ENCODE results near the gene LGI2. TPM values are rescaled to one million over a fixed set of nuclear protein-coding genes. Genes with fewer than 3 reads are reported as not detected.
"Not testable (repeated sequence)": the region's sequence is repeated elsewhere in the genome, so short reads cannot be mapped to it uniquely, and the experiment has no call there.

LGI2 gene
- total RNA-seq, 3 donors from 2014 or later = 0.33 to 2.2 (median 1.2) TPM

DNA sequence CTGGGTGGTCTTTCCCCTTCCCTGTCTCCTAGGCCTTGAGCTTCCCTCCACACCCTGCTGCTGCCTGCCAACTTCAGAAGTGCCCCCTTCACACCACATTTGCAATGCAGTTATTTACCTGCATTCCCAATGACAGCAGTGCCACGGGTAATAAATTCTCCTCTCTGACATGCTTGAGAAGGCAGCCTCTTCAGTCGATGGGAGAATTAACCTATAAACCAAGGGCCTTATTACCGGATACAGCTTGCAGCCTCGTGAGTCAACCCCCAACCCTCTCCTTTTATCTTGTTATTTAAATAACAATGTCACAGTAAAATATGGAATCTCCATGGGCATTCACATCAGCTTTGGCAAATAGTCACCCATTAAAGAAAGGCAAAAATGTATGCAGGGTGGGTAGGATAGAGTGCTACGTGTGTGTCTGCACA lies 34.7 kb upstream of the LGI2 start:
- no peak overlapping the region for H3K4me3 ChIP-seq
- no peaks in the 10 kb centered on the region for H3K4me1 ChIP-seq
- no peaks in the 10 kb centered on the region for H3K27me3 ChIP-seq
- intact Hi-C loops (cut with DNase I; ENCODE audit: low total_unique reads) = no loop called here
- no peaks in the 10 kb centered on the region for H3K9me3 ChIP-seq
- no peaks in the 10 kb centered on the region for H3K36me3 ChIP-seq
- TF ChIP-seq POLR2A (IDR thresholded peaks at IDR 0.05) (no peak), POLR2AphosphoS5 (IDR thresholded peaks at IDR 0.05) (no peak), CTCF (IDR thresholded peaks at IDR 0.05) (no peak)
- H3K27ac ChIP-seq = no peak overlapping the region
- no peak for DNase-seq (ENCODE audit: low spot score in 2 of 2)

GRCh38 chr4:25064447-25064846 lies 33.7 kb upstream of the LGI2 start:
- H3K27ac ChIP-seq; DNase-seq (ENCODE audit: low spot score in 2 of 2); H3K4me3 ChIP-seq; H3K36me3 ChIP-seq; H3K27me3 ChIP-seq; intact Hi-C loops (cut with DNase I; ENCODE audit: low total_unique reads); H3K4me1 ChIP-seq; H3K9me3 ChIP-seq: not testable (repeated sequence)

DNA sequence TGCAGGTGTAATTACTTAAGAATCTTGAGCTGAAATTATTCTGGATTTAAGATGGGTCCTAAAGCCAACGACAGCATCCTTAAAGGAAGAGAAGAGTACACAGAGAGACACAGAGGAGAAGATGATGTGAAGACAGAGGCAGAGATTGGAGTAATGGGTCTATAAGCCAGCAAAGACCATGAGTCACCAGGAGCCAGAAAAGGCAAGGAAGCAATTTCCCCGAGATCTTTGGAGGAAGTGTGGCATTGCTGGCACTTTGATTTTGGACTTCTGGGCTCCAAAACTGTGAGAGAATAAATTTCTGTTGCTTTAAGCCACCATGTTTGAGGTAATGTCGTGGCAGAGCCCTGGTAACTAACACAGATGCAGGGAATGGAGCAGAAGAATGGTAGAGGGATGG lies 32.4 kb upstream of the LGI2 start:
- Histone ChIP-seq H3K9me3 (no peaks in the 10 kb centered on the region), H3K4me1 (no peaks in the 10 kb centered on the region), H3K27me3 (no peaks in the 10 kb centered on the region), H3K36me3 (no peaks in the 10 kb centered on the region), H3K27ac (no peak overlapping the region), H3K4me3 (no peak overlapping the region)
- no peak for DNase-seq (ENCODE audit: low spot score in 2 of 2)
- intact Hi-C loops (cut with DNase I; ENCODE audit: low total_unique reads) = no loop called here
- no peak for TF ChIP-seq POLR2AphosphoS5 (IDR thresholded peaks at IDR 0.05)
- no peak for TF ChIP-seq POLR2A (IDR thresholded peaks at IDR 0.05)
- TF ChIP-seq CTCF (IDR thresholded peaks at IDR 0.05) = no peak

DNA sequence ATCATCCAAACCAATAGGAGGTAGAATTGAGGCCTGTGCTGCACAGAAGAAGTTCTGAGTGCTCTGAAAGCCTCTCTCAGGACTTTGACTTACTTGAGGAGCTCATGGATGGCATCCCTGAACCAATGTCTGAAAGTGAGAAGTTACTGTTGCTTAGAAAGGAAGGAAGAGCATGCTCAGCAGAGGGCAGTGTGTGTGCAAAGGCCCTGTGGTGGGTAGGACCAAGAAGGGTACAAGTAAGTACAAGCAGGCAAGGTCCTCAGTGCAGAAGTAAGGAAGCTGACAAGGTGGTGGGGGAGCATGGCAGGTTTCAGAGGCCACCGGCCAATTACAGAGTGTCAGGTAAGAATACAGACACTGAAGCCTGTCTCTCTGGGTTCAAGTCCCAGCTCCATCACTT lies 31.4 kb upstream of the LGI2 start:
- no peak for TF ChIP-seq POLR2AphosphoS5 (IDR thresholded peaks at IDR 0.05)
- intact Hi-C loops (cut with DNase I; ENCODE audit: low total_unique reads) = no loop called here

DNA sequence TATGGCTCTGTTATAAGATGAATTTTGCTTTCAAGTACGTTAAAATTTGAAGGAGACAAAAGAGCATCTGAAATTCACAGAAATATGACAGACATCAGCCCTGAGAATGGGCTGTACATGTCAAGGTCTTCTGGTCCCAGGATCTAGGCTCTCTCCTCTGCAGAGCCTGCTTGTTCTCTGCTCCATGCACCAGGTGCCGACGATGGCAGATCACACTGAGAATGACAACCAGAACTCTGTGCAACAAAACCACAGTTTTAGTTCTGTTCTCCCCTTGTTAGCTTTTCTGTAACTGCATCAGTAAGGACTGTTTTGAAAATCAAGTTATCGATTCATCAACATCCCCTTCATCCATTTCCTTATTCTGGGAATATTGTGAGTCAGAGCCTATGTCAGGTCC lies 30.9 kb upstream of the LGI2 start:
- no peaks in the 10 kb centered on the region for H3K27me3 ChIP-seq
- no peaks in the 10 kb centered on the region for H3K36me3 ChIP-seq
- no peak for TF ChIP-seq CTCF (IDR thresholded peaks at IDR 0.05)
- TF ChIP-seq POLR2AphosphoS5 (IDR thresholded peaks at IDR 0.05) = no peak
- no peak for TF ChIP-seq POLR2A (IDR thresholded peaks at IDR 0.05)
- H3K27ac ChIP-seq = no peak overlapping the region
- DNase-seq (ENCODE audit: low spot score in 2 of 2) = no peak
- no peak overlapping the region for H3K4me3 ChIP-seq
- intact Hi-C loops (cut with DNase I; ENCODE audit: low total_unique reads) = no loop called here
- no peaks in the 10 kb centered on the region for H3K4me1 ChIP-seq
- no peaks in the 10 kb centered on the region for H3K9me3 ChIP-seq

More for the DNA sequence above, 31.4 kb upstream of the LGI2 start:
- no peak overlapping the region for H3K4me3 ChIP-seq
- no peaks in the 10 kb centered on the region for H3K9me3 ChIP-seq
- H3K36me3 ChIP-seq = no peaks in the 10 kb centered on the region
- no peaks in the 10 kb centered on the region for H3K27me3 ChIP-seq
- H3K4me1 ChIP-seq = no peaks in the 10 kb centered on the region
- DNase-seq (ENCODE audit: low spot score in 2 of 2) = no peak
- H3K27ac ChIP-seq = no peak overlapping the region

- H3K27me3 ChIP-seq = no peaks in the 10 kb centered on the region
- TF ChIP-seq POLR2A (IDR thresholded peaks at IDR 0.05) = no peak
- no peak for TF ChIP-seq POLR2AphosphoS5 (IDR thresholded peaks at IDR 0.05)
- TF ChIP-seq CTCF (IDR thresholded peaks at IDR 0.05) = no peak
- intact Hi-C loops (cut with DNase I; ENCODE audit: low total_unique reads) = no loop called here
- no peak for DNase-seq (ENCODE audit: low spot score in 2 of 2)
- no peak overlapping the region for H3K27ac ChIP-seq
- H3K36me3 ChIP-seq = no peaks in the 10 kb centered on the region
- no peaks in the 10 kb centered on the region for H3K4me1 ChIP-seq
- no peaks in the 10 kb centered on the region for H3K9me3 ChIP-seq
- H3K4me3 ChIP-seq = no peak overlapping the region
Measured at GRCh38 chr4:25060963-25061340, 30.2 kb upstream of the LGI2 start.

Data from breast epithelium (tissue), 4 donors.